OCI-LY7 (cell line): ENCODE data around the gene IP6K3. TPM values are rescaled to one million over a fixed set of nuclear protein-coding genes. Genes with fewer than 3 reads are reported as not detected.

Source experiments
- BruUV-seq: library from RNA; stranded (reverse); fragments of 400-500 nt; replicated peaks from 2 replicates; lab custom pipeline; 2021; lab: Mats Ljungman, UMichigan
- CTCF ChIA-PET: fragments of 300-600 bp; sonication (Branson Sonifier 250); formaldehyde crosslinking; loops from one replicate; lab custom pipeline; 2022; ENCODE audit warnings: antibody characterized with exemption; ENCODE audit not compliant: unreplicated experiment; lab: Charles Lee
- POLR2A ChIA-PET: fragments of 300-600 bp; sonication (Branson Sonifier 250); formaldehyde crosslinking; loops from one replicate; lab custom pipeline; 2022; ENCODE audit warnings: antibody characterized with exemption; lab: Charles Lee
- DNase-seq: peaks from one replicate; pipeline ENCODE4 v3.0.0-alpha.2; 2015; ENCODE audit warnings: low spot score
- H2AFZ ChIP-seq: fragments of 200-600 bp; sonication (generic), shearing (Covaris generic); 2 replicates; pipeline ENCODE4 v1.6.1; 2014; ENCODE audit warnings: mild to moderate bottlenecking, antibody characterized with exemption, low read length, moderate library complexity
- H3K27ac ChIP-seq: fragments of 200-600 bp; sonication (generic); 2 replicates; pipeline ENCODE4 v1.5.1; 2014; ENCODE audit warnings: mixed run types, low read depth, mild to moderate bottlenecking, moderate library complexity, low read length, inconsistent platforms; ENCODE audit not compliant: poor library complexity, severe bottlenecking
- H3K36me3 ChIP-seq: fragments of 200-600 bp; sonication (generic); 2 replicates; pipeline ENCODE4 v1.6.1; 2014; ENCODE audit warnings: mild to moderate bottlenecking, antibody characterized with exemption, low read length, moderate library complexity, mixed read lengths; ENCODE audit not compliant: insufficient read depth
- H3K4me1 ChIP-seq: fragments of 200-600 bp; sonication (generic); 2 replicates; pipeline ENCODE4 v1.5.1; 2014; ENCODE audit warnings: mild to moderate bottlenecking, low read length; ENCODE audit not compliant: insufficient read depth, poor library complexity, severe bottlenecking
- H3K4me2 ChIP-seq: fragments of 200-600 bp; sonication (generic); 2 replicates; pipeline ENCODE4 v1.6.1; 2014; ENCODE audit warnings: mild to moderate bottlenecking, low read length
- H3K4me3 ChIP-seq: fragments of 200-600 bp; sonication (generic); 2 replicates; pipeline ENCODE4 v1.5.1; 2014; ENCODE audit warnings: mild to moderate bottlenecking, low read depth, low read length; ENCODE audit not compliant: poor library complexity, severe bottlenecking
- H3K79me2 ChIP-seq: fragments of 200-600 bp; sonication (generic); 2 replicates; pipeline ENCODE4 v1.6.1; 2016; ENCODE audit warnings: low read depth, mild to moderate bottlenecking, low read length, moderate library complexity, mixed read lengths; ENCODE audit not compliant: insufficient read depth
- H3K9me2 ChIP-seq: fragments of 200-600 bp; sonication (generic); 2 replicates; pipeline ENCODE4 v1.6.1; 2016; ENCODE audit warnings: mild to moderate bottlenecking, low read length, mixed read lengths; ENCODE audit not compliant: insufficient read depth
- H3K9me3 ChIP-seq: fragments of 200-600 bp; sonication (generic); 2 replicates; pipeline ENCODE4 v1.6.1; 2014; ENCODE audit warnings: mild to moderate bottlenecking, mixed run types, low read length, mixed read lengths
- H4K20me1 ChIP-seq: fragments of 200-600 bp; sonication (generic); 2 replicates; pipeline ENCODE4 v1.6.1; 2014; ENCODE audit warnings: mild to moderate bottlenecking, antibody characterized with exemption, low read length, moderate library complexity, mixed read lengths; ENCODE audit not compliant: insufficient read depth
- EZH2phosphoT487 ChIP-seq: fragments of 200-600 bp; sonication (generic); IDR thresholded peaks from 2 replicates; pipeline ENCODE4 v1.6.1; 2018; ENCODE audit warnings: low read depth, borderline replicate concordance, mild to moderate bottlenecking, mixed run types, antibody characterized with exemption, low read length, moderate library complexity, mixed read lengths
- intact Hi-C: fragments of 100-400 bp; cut with micrococcal nuclease; formaldehyde crosslinking; loops from one replicate; pipeline ENCODE4 v1.10.0; 2022; ENCODE audit not compliant: unreplicated experiment
- total RNA-seq, 2 experiments: library from RNA; depleted of rRNA in 1 of 2; stranded (reverse); fragments of >200 nt in 1 of 2; shearing (Covaris generic) in 1 of 2; gene quantifications; 2 replicates each; pipeline ENCODE4 v1.2.3, GENCODE V29; 2014 to 2022
- TF ChIP-seq, protein P1 (sequence below): fragments of 200-600 bp; sonication (generic); conservative IDR thresholded peaks from 2 replicates; pipeline ENCODE4 v1.5.1; 2014; ENCODE audit warnings: mild to moderate bottlenecking, antibody characterized with exemption, low read length, moderate library complexity, mixed read lengths

The IP6K3 gene
- total RNA-seq, 2 experiments from 2014 or later, result not detected

DNA sequence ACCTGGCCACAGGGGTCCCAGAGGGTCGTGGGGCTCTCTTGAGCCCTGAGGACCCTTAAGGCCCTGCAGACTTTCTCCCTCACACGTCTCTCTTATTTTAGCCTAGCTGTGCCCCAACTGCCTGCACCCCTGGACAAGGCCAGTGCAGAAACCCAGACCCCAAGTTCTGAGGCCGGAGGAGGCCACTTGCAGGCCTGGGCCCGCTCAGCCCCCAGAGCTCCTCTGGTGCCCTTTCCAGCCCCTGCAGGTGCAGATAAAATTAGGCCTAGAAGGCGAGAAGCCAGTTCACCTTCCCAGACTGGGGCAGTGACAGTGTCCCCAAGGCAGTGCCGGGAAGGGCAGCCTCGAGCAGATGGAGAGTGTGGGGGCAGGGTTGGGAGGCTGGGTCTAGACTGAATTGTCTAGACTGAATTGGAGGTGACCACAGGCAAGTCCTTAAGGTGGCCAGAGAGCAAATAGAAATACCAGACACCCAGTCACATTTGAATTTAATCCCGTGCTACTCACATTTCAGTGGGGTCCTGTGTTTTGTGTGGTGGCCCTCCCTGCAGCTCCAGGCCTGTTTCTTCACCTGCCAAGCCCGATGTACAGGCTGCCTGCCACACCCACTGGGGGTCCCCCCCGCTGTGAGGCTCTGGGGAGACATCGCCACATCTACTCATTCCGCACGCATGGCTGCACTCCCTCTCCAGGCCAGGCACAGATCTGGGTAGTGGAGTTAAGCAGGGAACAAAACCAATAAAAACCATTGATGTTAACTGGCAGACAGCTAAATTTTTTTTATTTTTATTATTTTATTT, 8.6 kb upstream of the IP6K3 start:
- Histone ChIP-seq H3K79me2 (no peaks in the 10 kb centered on the region), H3K9me3 (no peaks in the 10 kb centered on the region), H3K4me2 (no peak overlapping the region), H3K4me1 (no peaks in the 10 kb centered on the region), H3K4me3 (no peak overlapping the region), H3K36me3 (no peaks in the 10 kb centered on the region), H3K27ac (no peak overlapping the region), H3K9me2 (no peaks in the 10 kb centered on the region), H2AFZ (no peak overlapping the region), H4K20me1 (no peaks in the 10 kb centered on the region)
- CTCF ChIA-PET, result no interaction called here
- intact Hi-C loops, result no loop called here
- POLR2A ChIA-PET, result interaction anchor here (0.6 kb wide), 1 partner anchor 33 kb away, joined by 3 read pairs; no protein-coding TSS in a partner anchor
- TF ChIP-seq EZH2phosphoT487, result no peak
- no TSS peak for BruUV-seq
- no peak for DNase-seq

DNA sequence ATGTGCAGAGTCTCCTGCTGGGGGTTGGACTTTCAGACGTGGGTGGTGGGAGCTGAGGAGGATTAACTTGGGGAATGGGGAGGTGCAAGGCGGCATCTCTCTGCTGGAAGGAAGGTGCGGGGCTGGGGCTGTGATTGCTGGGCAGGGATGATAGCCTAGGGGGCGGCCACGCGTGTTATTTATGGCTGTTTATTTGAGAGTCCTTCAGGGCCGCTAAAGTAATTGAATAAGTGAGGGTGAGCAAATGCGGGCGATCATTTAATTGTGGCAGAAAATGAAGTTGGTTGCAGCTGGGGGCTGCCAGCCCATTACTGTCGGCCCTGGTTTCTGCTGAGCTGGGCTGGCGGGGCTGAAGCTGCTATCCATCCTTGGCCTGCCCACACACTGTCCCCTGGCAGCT, 7.5 kb upstream of the IP6K3 start:
- Histone ChIP-seq H2AFZ (no peak overlapping the region), H3K4me3 (no peak overlapping the region), H3K4me1 (no peaks in the 10 kb centered on the region), H3K27ac (no peak overlapping the region), H3K4me2 (no peak overlapping the region), H3K9me3 (no peaks in the 10 kb centered on the region), H3K9me2 (no peaks in the 10 kb centered on the region), H3K79me2 (no peaks in the 10 kb centered on the region), H4K20me1 (no peaks in the 10 kb centered on the region), H3K36me3 (no peaks in the 10 kb centered on the region)
- TF ChIP-seq EZH2phosphoT487, result no peak
- TF ChIP-seq, protein P1, sequence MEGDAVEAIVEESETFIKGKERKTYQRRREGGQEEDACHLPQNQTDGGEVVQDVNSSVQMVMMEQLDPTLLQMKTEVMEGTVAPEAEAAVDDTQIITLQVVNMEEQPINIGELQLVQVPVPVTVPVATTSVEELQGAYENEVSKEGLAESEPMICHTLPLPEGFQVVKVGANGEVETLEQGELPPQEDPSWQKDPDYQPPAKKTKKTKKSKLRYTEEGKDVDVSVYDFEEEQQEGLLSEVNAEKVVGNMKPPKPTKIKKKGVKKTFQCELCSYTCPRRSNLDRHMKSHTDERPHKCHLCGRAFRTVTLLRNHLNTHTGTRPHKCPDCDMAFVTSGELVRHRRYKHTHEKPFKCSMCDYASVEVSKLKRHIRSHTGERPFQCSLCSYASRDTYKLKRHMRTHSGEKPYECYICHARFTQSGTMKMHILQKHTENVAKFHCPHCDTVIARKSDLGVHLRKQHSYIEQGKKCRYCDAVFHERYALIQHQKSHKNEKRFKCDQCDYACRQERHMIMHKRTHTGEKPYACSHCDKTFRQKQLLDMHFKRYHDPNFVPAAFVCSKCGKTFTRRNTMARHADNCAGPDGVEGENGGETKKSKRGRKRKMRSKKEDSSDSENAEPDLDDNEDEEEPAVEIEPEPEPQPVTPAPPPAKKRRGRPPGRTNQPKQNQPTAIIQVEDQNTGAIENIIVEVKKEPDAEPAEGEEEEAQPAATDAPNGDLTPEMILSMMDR, result no peak
- intact Hi-C loops, result no loop called here
- DNase-seq, result no peak
- CTCF ChIA-PET, result no interaction called here
- POLR2A ChIA-PET, result no interaction called here
- no TSS peak for BruUV-seq

- no peak overlapping the region for H3K4me3 ChIP-seq
- no peaks in the 10 kb centered on the region for H3K9me3 ChIP-seq
- intact Hi-C loops, result no loop called here
- no peaks in the 10 kb centered on the region for H4K20me1 ChIP-seq
- no peaks in the 10 kb centered on the region for H3K79me2 ChIP-seq
- no peaks in the 10 kb centered on the region for H3K36me3 ChIP-seq
- no peak overlapping the region for H3K4me2 ChIP-seq
- no peaks in the 10 kb centered on the region for H3K9me2 ChIP-seq
- H3K4me1 ChIP-seq, result no peaks in the 10 kb centered on the region
- ChIA-PET CTCF (no interaction called here), POLR2A (no interaction called here)
- no peak overlapping the region for H2AFZ ChIP-seq
- BruUV-seq, result no TSS peak
- DNase-seq, result no peak
- no peak overlapping the region for H3K27ac ChIP-seq
- TF ChIP-seq, protein P1, result no peak
- no peak for TF ChIP-seq EZH2phosphoT487
These were observed 5.9 kb upstream of the IP6K3 start for GRCh38 chr6:33752646-33753015.
